Lower leg skin (tissue), 3 donors: ENCODE measurements around the gene EIF5.

Experiments used
- CTCF ChIP-seq, 3 donors: fragments of 450-650 bp; IDR thresholded peaks; one replicate each; pipeline ENCODE4 v1.5.1; 2016; ENCODE audit warnings: antibody characterized with exemption in 3 of 3, mild to moderate bottlenecking in 3 of 3, moderate library complexity in 2 of 3
- POLR2A ChIP-seq, 2 donors: fragments of 450-650 bp; IDR thresholded peaks; one replicate each; pipeline ENCODE4 v1.6.1; 2016 to 2017; ENCODE audit warnings: antibody characterized with exemption in 2 of 2, mild to moderate bottlenecking in 1 of 2, moderate library complexity in 1 of 2

- TF ChIP-seq CTCF (IDR thresholded peaks at IDR 0.05) (no peak), POLR2A (IDR thresholded peaks at IDR 0.05) (no peak)
Observed at GRCh38 chr14:103339561-103339960, 5.5 kb downstream of the EIF5 start.
